HCT116 (cell line): Measurements from ENCODE around the gene CMC2. TPM values are rescaled to one million over a fixed set of nuclear protein-coding genes. Genes with fewer than 3 reads are reported as not detected.

Experiments used
- ATAC-seq: fragments of 200-7000 bp; cut with Tn5 transposase; 2 replicates; pipeline ENCODE4 v1.9.1; 2020; ENCODE audit warnings: mild to moderate bottlenecking, moderate library complexity
- BruUV-seq: library from RNA; stranded (reverse); fragments of 400-500 nt; replicated peaks from 2 replicates; lab custom pipeline; 2021; lab: Mats Ljungman, UMichigan
- CTCF ChIA-PET: fragments of 300-600 bp; sonication (Branson Sonifier 250); formaldehyde crosslinking; loops from one replicate; lab custom pipeline; 2021; ENCODE audit warnings: antibody characterized with exemption; lab: Charles Lee
- POLR2A ChIA-PET: fragments of 300-600, 350-600 bp; sonication (Branson Sonifier 250); formaldehyde crosslinking; loops from one replicate; lab custom pipeline; 2021; ENCODE audit warnings: antibody characterized with exemption; lab: Charles Lee
- RAD21 ChIA-PET, 2 experiments: fragments of 300-600 bp; sonication (Branson Sonifier 250); formaldehyde crosslinking; loops; one replicate each; lab custom pipeline; 2023; ENCODE audit warnings: low total read pairs in 2 of 2; ENCODE audit not compliant: uncharacterized antibody in 2 of 2, unreplicated experiment in 2 of 2, low non-redundant PET in 1 of 2; lab: Charles Lee
- DNase-seq: peaks from one replicate; pipeline ENCODE4 v3.0.0-alpha.2; 2010; ENCODE audit warnings: low read depth, low spot score
- H2AFZ ChIP-seq: fragments of 200-600 bp; shearing (Covaris generic), sonication (generic); 2 replicates; pipeline ENCODE4 v1.6.1; 2017; ENCODE audit warnings: low read depth, mixed run types, mixed read lengths, antibody characterized with exemption, low read length; ENCODE audit not compliant: poor library complexity, severe bottlenecking
- H3K27ac ChIP-seq: 2 replicates; pipeline ENCODE4 v1.5.1; 2012; ENCODE audit warnings: low read depth, low read length
- H3K27me3 ChIP-seq: fragments of 200-600 bp; sonication (generic); 2 replicates; pipeline ENCODE4 v1.6.1; 2016; ENCODE audit warnings: mixed run types, low read length, mixed read lengths; ENCODE audit not compliant: insufficient read depth
- H3K36me3 ChIP-seq, 2 experiments: fragments of 200-500 bp in 1 of 2; fragments of 200-600 bp in 1 of 2; sonication (Bioruptor generic) in 1 of 2; sonication (generic) in 1 of 2; 2 replicates each; pipeline versions ENCODE4 v1.5.1 to v1.6.1; 2014 to 2016; ENCODE audit warnings: low read length in 2 of 2, inconsistent platforms in 1 of 2, mixed read lengths in 1 of 2, mixed run types in 1 of 2; ENCODE audit not compliant: insufficient read depth in 2 of 2, control insufficient read depth in 1 of 2
- H3K4me1 ChIP-seq, 2 experiments: fragments of 200-600 bp in 1 of 2; sonication (generic) in 1 of 2; 2 replicates each; pipeline versions ENCODE4 v1.5.1 to v1.6.1; 2012 to 2017; ENCODE audit warnings: low read length in 2 of 2, inconsistent platforms in 1 of 2, mild to moderate bottlenecking in 1 of 2, mixed read lengths in 1 of 2, mixed run types in 1 of 2, moderate library complexity in 1 of 2; ENCODE audit not compliant: insufficient read depth in 2 of 2, control insufficient read depth in 1 of 2
- H3K4me2 ChIP-seq: fragments of 200-600 bp; sonication (generic); 2 replicates; pipeline ENCODE4 v1.6.1; 2017; ENCODE audit warnings: mixed run types, low read length, mixed read lengths
- H3K4me3 ChIP-seq, 2 experiments: fragments of 200-600 bp in 1 of 2; sonication (generic) in 1 of 2; replicated peaks in 1 of 2; 2 replicates each; pipeline ENCODE4 v1.5.1; 2011 to 2016; ENCODE audit warnings: low read length in 2 of 2, control low read depth in 1 of 2, low read depth in 1 of 2, mild to moderate bottlenecking in 1 of 2, mixed read lengths in 1 of 2, mixed run types in 1 of 2
- H3K79me2 ChIP-seq: fragments of 200-600 bp; sonication (generic); 2 replicates; pipeline ENCODE4 v1.6.1; 2017; ENCODE audit warnings: mild to moderate bottlenecking, mixed run types, low read length, moderate library complexity, mixed read lengths; ENCODE audit not compliant: insufficient read depth
- H3K9ac ChIP-seq: fragments of 200-600 bp; sonication (generic); 2 replicates; pipeline ENCODE4 v1.6.1; 2016; ENCODE audit warnings: low read length, mixed read lengths
- H3K9me2 ChIP-seq: fragments of 200-600 bp; sonication (generic), shearing (Covaris generic); 2 replicates; pipeline ENCODE4 v1.6.1; 2017; ENCODE audit warnings: mixed run types, mild to moderate bottlenecking, moderate library complexity; ENCODE audit not compliant: insufficient read depth
- H3K9me3 ChIP-seq, 2 experiments: fragments of 200-500 bp in 1 of 2; fragments of 200-600 bp in 1 of 2; sonication (Bioruptor generic) in 1 of 2; sonication (generic) in 1 of 2; 2 replicates each; pipeline ENCODE4 v1.6.1; 2014 to 2017; ENCODE audit warnings: low read length in 2 of 2, mixed read lengths in 2 of 2, inconsistent platforms in 1 of 2, low read depth in 1 of 2, mild to moderate bottlenecking in 1 of 2, mixed run types in 1 of 2, moderate library complexity in 1 of 2; ENCODE audit not compliant: control insufficient read depth in 1 of 2, insufficient read depth in 1 of 2
- H4K20me1 ChIP-seq: fragments of 200-600 bp; sonication (generic), shearing (Covaris generic); 2 replicates; pipeline ENCODE4 v1.6.1; 2017; ENCODE audit warnings: mixed run types, mild to moderate bottlenecking, moderate library complexity; ENCODE audit not compliant: insufficient read depth
- CBX3 ChIP-seq: IDR thresholded peaks from 2 replicates; pipeline ENCODE4 v1.6.1; 2012; ENCODE audit warnings: low read depth
- CEBPB ChIP-seq: IDR thresholded peaks from 2 replicates; pipeline ENCODE4 v1.6.1; 2012; ENCODE audit warnings: low read depth
- EGR1 ChIP-seq: IDR thresholded peaks from 2 replicates; pipeline ENCODE4 v1.6.1; 2012; ENCODE audit warnings: low read depth
- ELF1 ChIP-seq: IDR thresholded peaks from 2 replicates; pipeline ENCODE4 v1.6.1; 2012; ENCODE audit warnings: low read depth, borderline replicate concordance
- EZH2phosphoT487 ChIP-seq: fragments of 200-600 bp; IDR thresholded peaks from 2 replicates; pipeline ENCODE4 v1.6.1; 2018; ENCODE audit warnings: antibody characterized with exemption, borderline replicate concordance
- POLR2A ChIP-seq: IDR thresholded peaks from 2 replicates; pipeline ENCODE4 v1.7.0; 2011; ENCODE audit warnings: borderline replicate concordance; ENCODE audit not compliant: insufficient read depth, insufficient read length; ENCODE audit errors: extremely low read depth
- REST ChIP-seq: IDR thresholded peaks from 2 replicates; pipeline ENCODE4 v1.6.1; 2012; ENCODE audit warnings: low read depth
- SIN3A ChIP-seq: IDR thresholded peaks from 2 replicates; pipeline ENCODE4 v1.6.1; 2012; ENCODE audit warnings: low read depth
- SP1 ChIP-seq: IDR thresholded peaks from 2 replicates; pipeline ENCODE4 v1.6.1; 2012; ENCODE audit warnings: low read depth
- SRF ChIP-seq: IDR thresholded peaks from 2 replicates; pipeline ENCODE4 v1.6.1; 2012; ENCODE audit warnings: low read depth
- YY1 ChIP-seq: IDR thresholded peaks from 2 replicates; pipeline ENCODE4 v1.6.1; 2011; ENCODE audit warnings: low read length, low read depth, moderate library complexity, mild to moderate bottlenecking; ENCODE audit not compliant: insufficient replicate concordance; ENCODE audit errors: extremely low read depth
- ZFX ChIP-seq: fragments of 450-650 bp; IDR thresholded peaks from 2 replicates; pipeline ENCODE4 v1.6.1; 2017
- ZNF274 ChIP-seq: fragments of 200-500 bp; sonication (Bioruptor generic); IDR thresholded peaks from 2 replicates; pipeline ENCODE4 v1.6.1; 2014; ENCODE audit warnings: mild to moderate bottlenecking, low read depth, low read length, inconsistent platforms
- intact Hi-C: fragments of 100-400 bp; cut with micrococcal nuclease; formaldehyde crosslinking; loops from 2 replicates; pipeline ENCODE4 v1.10.0; 2022
- total RNA-seq: library from RNA; stranded (reverse); gene quantifications from one replicate; pipeline ENCODE4 v1.2.1, GENCODE V29; 2021; ENCODE audit not compliant: unreplicated experiment
- TF ChIP-seq, protein P1 (sequence below): IDR thresholded peaks from 2 replicates; pipeline ENCODE4 v1.6.1; 2012

CMC2 gene
- total RNA-seq, 1 experiment from 2014 or later = 119 TPM

- H3K9me3 ChIP-seq = no peaks in the 10 kb centered on the region
- RAD21 ChIA-PET = no interaction called here
- H3K27me3 ChIP-seq = no peaks in the 10 kb centered on the region
- no peak for ATAC-seq
- no peak overlapping the region for H3K4me2 ChIP-seq
- H3K27ac ChIP-seq = no peak overlapping the region
- peaks cover 66% of the 10 kb centered on the region for H3K79me2 ChIP-seq
- intact Hi-C loops = no loop called here
- CTCF ChIA-PET = no interaction called here
- no peaks in the 10 kb centered on the region for H3K9me2 ChIP-seq
- peaks cover 11% of the 10 kb centered on the region; the same call in 1 of the 2 replicates for H4K20me1 ChIP-seq
- no peak overlapping the region for H3K4me3 ChIP-seq
- no peak overlapping the region for H3K9ac ChIP-seq
- no TSS peak for BruUV-seq
- POLR2A ChIA-PET = interaction anchor here (0.9 kb wide), 1 partner anchor 14 kb away, joined by 3 read pairs; no protein-coding TSS in a partner anchor
- H3K36me3 ChIP-seq = peaks cover 0 to 2% of the 10 kb centered on the region in 2 experiments; a peak in 2 of 4 replicates
- no peak overlapping the region for H2AFZ ChIP-seq
- TF ChIP-seq YY1 (no peak), SRF (no peak), SP1 (no peak), ELF1 (no peak), EGR1 (no peak), REST (no peak)
- no peak for DNase-seq
- H3K4me1 ChIP-seq = peaks cover 6 to 10% of the 10 kb centered on the region in 2 experiments
These were observed 24.0 kb downstream of the CMC2 start for GRCh38 chr16:80982646-80983045.

DNA sequence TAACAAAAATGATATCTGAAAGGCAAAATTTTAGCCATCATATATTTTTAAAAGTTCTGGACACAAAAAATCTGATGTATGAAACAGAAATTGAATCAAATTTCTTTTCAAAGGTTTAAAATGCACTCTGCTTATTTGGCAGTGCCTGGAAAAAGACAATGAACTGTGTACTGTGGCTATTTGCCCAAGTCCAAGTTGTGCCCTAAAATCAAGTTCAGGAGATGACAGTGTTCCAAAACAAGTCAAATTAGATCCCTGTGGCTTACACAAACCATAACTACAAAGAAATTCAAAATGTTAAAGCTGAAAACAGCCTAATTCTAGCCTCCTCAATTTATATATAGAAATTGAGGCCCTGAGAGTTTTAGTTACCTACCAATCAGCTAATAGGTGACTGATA lies 25.6 kb downstream of the CMC2 start:
- Histone ChIP-seq H3K79me2 (peaks cover 61% of the 10 kb centered on the region), H3K4me2 (no peak overlapping the region), H3K27me3 (no peaks in the 10 kb centered on the region), H3K4me1 (peaks cover 10 to 16% of the 10 kb centered on the region in 2 experiments), H3K4me3 (no peak overlapping the region), H4K20me1 (peaks cover 11% of the 10 kb centered on the region), H3K9me3 (no peaks in the 10 kb centered on the region), H3K9ac (no peak overlapping the region), H3K9me2 (no peaks in the 10 kb centered on the region), H3K36me3 (peaks cover 2 to 6% of the 10 kb centered on the region in 2 experiments; a peak in 2 of 4 replicates), H3K27ac (no peak overlapping the region), H2AFZ (no peak overlapping the region)
- POLR2A ChIA-PET = no interaction called here
- no peak for ATAC-seq
- CTCF ChIA-PET = interaction anchor here (0.6 to 0.9 kb wide), 2 partner anchors 9 to 23 kb away, joined by 3 read pairs; no protein-coding TSS in a partner anchor
- BruUV-seq = no TSS peak
- DNase-seq = no peak
- RAD21 ChIA-PET = no interaction called here
- intact Hi-C loops = no loop called here
- TF ChIP-seq EZH2phosphoT487 = no peak
- no peak for TF ChIP-seq SIN3A
- no peak for TF ChIP-seq REST
- no peak for TF ChIP-seq ZFX
- TF ChIP-seq, protein P1, sequence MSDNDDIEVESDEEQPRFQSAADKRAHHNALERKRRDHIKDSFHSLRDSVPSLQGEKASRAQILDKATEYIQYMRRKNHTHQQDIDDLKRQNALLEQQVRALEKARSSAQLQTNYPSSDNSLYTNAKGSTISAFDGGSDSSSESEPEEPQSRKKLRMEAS = no peak
- TF ChIP-seq ZNF274 = no peak
- TF ChIP-seq CBX3 = no peak
- TF ChIP-seq CEBPB = no peak
- TF ChIP-seq YY1 = no peak
- TF ChIP-seq POLR2A = no peak
